GM21381 (cell line): ENCODE measurements around the gene MUC5B.
"Not testable (repeated sequence)": the region's sequence is repeated elsewhere in the genome, so short reads cannot be mapped to it uniquely, and the experiment has no call there.

Experiments used
- ATAC-seq: cut with Tn5 transposase; IDR thresholded peaks from one replicate; pipeline ENCODE4 v1.9.1; 2021; ENCODE audit warnings: mild to moderate bottlenecking, moderate library complexity; ENCODE audit not compliant: unreplicated experiment

The MUC5B gene

GRCh38 chr11:1231396-1232020 is 8.6 kb downstream of the MUC5B start:
- no peak for ATAC-seq

DNA sequence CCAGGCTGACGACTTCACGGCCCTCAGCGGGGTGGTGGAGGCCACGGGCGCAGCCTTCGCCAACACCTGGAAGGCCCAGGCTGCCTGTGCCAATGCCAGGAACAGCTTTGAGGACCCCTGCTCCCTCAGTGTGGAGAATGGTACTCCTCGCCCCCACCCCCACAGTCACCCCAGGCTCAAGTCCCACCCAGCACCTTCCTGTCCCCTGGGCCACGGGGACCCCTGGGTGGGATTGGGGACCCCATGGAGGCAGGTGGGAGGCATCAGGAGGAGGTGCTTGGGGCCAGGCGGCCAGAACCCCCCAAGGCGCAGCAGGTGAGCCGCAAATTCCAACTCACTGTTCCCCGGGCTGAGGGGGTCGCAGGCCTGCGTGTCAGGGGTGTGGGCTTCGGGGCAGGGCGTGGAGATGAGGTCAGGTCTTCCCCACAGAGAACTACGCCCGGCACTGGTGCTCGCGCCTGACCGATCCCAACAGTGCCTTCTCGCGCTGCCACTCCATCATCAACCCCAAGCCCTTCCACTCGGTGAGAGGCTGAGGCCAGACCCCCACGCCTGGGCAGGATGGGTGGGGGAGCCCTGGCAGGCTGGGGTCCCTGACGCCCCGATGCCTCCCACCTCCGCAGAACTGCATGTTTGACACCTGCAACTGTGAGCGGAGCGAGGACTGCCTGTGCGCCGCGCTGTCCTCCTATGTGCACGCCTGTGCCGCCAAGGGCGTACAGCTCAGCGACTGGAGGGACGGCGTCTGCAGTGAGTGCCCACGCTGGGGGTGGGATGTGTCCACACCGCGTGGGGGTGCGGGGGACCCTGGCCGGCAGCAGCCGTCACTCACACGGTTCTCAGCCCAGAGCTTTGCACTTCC is 9.4 kb downstream of the MUC5B start:
- ATAC-seq = no peak

- no peak for ATAC-seq
Observed at GRCh38 chr11:1232883-1233321, 10.0 kb downstream of the MUC5B start.

DNA sequence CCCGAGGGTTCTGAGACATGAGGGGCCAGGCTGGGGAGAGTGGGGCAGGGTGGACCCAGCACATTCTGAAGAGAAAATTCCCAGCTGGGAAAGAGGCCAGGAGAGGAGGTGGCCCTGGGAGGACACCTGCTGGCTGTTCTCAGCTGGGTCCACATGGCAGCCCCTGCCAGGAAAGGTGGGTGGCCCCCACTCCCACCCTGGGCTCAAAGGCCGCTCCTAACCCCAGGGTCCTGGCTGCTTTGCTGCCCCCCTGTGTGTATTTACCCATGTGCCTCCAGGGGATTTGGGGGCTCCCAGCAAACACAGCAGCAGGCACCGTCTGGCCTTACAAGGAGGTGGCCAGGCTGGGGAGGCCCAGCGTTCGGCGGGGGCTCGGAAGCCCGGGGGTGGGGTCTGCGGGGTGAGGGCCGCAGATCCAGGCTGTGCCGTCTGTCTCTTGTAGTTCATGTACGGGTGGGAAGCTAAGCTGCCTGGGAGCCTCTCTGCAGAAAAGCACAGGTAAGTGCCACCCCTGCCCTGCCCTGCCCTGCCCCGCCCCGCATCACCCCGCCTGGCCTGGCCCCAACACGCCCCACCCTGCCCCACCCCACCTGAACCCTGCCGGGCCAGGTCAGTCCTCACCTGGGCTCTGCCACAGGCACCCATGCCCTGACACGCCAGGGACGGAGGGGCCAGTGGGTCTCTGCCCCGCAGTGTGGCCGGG is 10.6 kb downstream of the MUC5B start:
- no peak for ATAC-seq

DNA sequence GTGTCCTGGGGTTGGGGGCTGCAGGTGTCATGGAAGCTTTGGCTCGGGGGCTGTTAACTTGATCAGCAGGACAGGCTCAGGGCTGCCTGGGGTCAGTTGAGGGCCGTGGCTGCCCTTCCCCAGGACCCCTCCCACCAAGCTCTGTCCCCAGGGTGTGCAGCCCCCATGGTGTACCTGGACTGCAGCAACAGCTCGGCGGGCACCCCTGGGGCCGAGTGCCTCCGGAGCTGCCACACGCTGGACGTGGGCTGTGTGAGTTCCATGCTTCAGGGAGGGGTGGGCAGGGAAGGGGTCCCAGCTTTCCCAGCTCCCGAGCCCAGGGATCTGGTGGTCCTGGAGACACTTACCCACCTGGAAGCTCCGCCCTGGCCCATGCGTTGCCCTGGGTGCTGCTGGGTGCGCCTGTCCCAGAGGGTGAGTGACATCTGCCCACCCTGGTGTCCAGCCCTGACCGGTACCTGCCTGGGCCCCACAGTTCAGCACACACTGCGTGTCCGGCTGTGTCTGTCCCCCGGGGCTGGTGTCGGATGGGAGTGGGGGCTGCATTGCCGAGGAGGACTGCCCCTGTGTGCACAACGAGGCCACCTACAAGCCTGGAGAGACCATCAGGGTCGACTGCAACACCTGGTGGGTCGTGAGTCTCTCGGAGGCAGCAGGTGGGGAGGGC is 11.3 kb downstream of the MUC5B start:
- ATAC-seq = no peak

DNA sequence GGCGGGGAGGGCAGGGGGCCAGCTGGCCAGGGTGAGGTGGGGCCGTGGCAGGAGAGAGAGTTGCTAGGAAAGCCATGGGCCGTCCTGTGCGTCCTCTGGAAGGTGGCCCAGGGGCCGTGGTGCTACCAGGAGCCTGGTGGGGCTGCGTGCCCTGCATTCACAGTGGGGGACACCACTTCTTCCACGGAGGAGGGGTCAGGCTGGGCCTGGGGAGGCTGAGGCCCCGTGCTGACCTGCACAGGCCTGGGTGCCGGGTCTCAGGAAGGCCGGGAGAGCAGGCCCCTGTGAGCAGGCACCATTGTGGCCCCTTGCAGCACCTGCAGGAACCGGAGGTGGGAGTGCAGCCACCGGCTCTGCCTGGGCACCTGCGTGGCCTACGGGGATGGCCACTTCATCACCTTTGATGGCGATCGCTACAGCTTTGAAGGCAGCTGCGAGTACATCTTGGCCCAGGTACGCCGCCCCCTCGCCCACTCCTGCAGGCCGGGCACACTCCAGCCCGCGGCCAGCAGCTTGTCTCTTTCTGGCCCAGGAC is 12.0 kb downstream of the MUC5B start:
- no peak for ATAC-seq

DNA sequence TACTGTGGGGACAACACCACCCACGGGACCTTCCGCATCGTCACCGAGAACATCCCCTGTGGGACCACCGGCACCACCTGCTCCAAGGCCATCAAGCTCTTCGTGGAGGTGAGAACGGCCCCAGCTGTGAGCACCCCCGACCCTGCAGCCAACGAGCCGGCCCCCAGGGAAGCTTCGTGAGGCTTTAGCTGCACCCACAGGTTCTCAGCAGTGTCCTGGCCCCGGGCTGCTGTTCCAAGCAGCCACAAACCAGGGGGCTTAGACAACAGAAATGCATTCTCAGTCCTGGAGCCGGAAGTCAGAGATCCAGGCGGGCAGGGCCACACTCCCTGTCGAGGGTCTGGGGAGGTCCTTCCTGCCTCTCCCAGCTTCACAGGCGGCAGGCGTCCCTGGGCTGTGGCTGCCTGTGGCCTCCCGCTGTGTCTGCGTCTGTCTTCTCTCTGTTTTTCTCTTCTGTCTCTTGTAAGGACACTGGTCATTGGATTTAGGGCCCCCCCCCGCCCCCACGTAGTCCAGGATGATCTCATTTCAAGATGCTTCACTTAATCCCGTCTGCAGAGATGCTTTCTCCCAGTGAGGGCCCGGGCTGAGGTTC is 12.5 kb downstream of the MUC5B start:
- ATAC-seq = no peak

DNA sequence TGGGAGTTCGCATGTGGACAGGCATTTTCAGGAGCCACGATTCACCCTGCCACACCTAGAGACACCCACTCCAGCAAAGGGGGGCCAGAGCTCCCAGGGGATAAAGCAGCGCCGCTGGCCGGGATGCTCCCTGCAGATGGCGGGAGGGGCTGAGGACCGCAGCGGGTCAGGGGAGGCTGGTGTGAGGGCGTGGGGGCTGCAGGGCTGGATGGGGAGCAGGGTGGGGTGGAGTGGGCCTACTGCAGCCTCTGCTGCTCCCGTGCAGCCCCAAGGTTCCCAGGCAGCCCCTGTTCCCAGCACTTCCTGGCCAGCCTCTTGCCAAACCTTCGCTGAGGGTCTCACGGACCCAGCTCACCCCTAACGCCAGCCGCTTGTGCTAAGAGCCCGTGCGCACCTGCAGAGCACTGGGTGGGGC is 13.0 kb downstream of the MUC5B start:
- ATAC-seq = no peak

- no peak for ATAC-seq
Observed at GRCh38 chr11:1236316-1237127, 13.7 kb downstream of the MUC5B start.

DNA sequence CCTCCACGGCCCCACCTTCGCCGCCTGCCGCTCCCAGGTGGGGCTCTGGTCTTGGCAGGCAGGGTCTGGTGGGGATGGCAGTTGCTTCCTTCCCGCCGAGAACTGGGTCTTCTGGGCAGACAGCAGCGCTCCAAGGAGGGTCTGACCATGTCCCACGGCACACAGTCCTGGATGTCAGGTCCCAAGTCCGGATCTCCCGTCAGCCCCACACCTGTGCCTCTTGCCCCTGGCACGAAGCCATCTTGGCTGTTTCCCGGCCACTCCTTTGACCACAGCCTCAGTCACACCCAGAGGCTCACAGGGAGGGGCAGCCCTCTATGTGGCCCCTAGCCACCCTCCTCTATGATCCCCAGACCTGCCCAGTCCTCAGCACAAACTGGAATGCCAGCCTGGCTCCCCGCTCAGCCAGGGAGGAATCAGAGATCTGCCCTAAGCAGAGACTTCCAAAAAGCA is 14.3 kb downstream of the MUC5B start:
- no peak for ATAC-seq

DNA sequence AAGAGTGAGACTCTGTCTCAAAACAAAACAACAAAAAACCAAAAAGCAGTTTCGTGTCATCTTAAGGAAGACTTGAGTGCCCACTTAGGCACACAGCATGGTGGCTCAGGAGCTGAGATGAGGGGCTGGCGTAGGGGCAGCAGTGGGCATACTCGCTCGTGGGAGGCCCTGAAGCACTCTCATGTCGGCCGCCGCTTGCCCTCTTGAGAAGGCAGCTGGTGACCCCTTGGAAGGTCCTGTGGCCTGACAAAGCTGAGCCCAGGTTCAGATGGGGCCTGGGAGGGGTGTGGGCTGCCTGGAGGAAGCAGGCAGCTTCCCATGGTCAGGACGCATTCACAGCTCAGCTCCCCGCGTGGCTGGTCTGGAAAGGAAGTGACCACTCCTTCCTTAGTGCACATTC is 15.0 kb downstream of the MUC5B start:
- ATAC-seq = no peak

- ATAC-seq = no peak
Observed at GRCh38 chr11:1238767-1239595, 16.1 kb downstream of the MUC5B start.

GRCh38 chr11:1239596-1240205 is 16.8 kb downstream of the MUC5B start:
- ATAC-seq = no peak

DNA sequence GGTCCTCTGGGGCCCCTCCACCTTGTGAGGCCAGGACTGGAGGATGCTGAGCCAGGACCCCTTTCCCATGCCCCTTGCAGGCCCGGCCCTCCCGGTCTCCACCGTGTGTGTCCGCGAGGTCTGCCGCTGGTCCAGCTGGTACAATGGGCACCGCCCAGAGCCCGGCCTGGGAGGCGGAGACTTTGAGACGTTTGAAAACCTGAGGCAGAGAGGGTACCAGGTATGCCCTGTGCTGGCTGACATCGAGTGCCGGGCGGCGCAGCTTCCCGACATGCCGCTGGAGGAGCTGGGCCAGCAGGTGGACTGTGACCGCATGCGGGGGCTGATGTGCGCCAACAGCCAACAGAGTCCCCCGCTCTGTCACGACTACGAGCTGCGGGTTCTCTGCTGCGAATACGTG is 17.9 kb downstream of the MUC5B start:
- ATAC-seq = no peak

DNA sequence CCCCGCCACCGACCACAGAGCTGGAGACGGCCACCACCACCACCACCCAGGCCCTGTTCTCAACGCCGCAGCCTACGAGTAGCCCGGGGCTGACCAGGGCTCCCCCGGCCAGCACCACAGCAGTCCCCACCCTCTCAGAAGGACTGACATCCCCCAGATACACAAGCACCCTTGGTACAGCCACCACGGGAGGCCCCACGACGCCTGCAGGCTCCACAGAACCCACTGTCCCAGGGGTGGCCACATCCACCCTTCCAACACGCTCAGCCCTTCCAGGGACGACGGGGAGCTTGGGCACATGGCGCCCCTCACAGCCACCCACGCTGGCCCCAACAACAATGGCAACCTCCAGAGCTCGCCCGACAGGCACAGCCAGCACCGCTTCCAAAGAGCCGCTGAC is 18.8 kb downstream of the MUC5B start:
- no peak for ATAC-seq

DNA sequence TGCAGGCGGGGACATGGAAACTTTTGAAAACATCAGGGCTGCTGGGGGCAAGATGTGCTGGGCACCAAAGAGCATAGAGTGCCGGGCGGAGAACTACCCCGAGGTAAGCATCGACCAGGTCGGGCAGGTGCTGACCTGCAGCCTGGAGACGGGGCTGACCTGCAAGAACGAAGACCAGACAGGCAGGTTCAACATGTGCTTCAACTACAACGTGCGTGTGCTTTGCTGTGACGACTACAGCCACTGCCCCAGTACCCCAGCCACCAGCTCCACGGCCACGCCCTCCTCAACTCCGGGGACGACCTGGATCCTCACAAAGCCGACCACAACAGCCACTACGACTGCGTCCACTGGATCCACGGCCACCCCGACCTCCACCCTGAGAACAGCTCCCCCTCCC is 19.4 kb downstream of the MUC5B start:
- no peak for ATAC-seq

- not testable (repeated sequence) for ATAC-seq
Observed at GRCh38 chr11:1242751-1243150, 19.9 kb downstream of the MUC5B start.

DNA sequence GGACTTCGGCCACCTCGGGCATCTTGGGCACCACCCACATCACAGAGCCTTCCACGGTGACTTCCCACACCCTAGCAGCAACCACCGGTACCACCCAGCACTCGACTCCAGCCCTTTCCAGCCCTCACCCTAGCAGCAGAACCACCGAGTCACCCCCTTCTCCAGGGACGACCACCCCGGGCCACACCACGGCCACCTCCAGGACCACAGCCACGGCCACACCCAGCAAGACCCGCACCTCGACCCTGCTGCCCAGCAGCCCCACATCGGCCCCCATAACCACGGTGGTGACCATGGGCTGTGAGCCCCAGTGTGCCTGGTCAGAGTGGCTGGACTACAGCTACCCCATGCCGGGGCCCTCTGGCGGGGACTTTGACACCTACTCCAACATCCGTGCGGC is 20.7 kb downstream of the MUC5B start:
- not testable (repeated sequence) for ATAC-seq
